HEK293T (cell line): Measurements from ENCODE around the gene MAST2.
"Not testable (repeated sequence)": the region's sequence is repeated elsewhere in the genome, so short reads cannot be mapped to it uniquely, and the experiment has no call there.

Experiments
- ARNT ChIP-seq: fragments of 450-650 bp; IDR thresholded peaks from 2 replicates; pipeline ENCODE4 v1.6.1; 2017; ENCODE audit warnings: mild to moderate bottlenecking
- BHLHE40 ChIP-seq: fragments of 450-650 bp; IDR thresholded peaks from 2 replicates; pipeline ENCODE4 v1.6.1; 2016; ENCODE audit warnings: mild to moderate bottlenecking, moderate library complexity, borderline replicate concordance
- CTBP1 ChIP-seq: fragments of 450-650 bp; IDR thresholded peaks from 2 replicates; pipeline ENCODE4 v1.6.1; 2016; ENCODE audit warnings: borderline replicate concordance
- ELF4 ChIP-seq: fragments of 450-650 bp; IDR thresholded peaks from 2 replicates; pipeline ENCODE4 v1.6.1; 2017; ENCODE audit warnings: antibody characterized with exemption
- FOXA1 ChIP-seq: fragments of 450-650 bp; IDR thresholded peaks from 2 replicates; pipeline ENCODE4 v1.6.1; 2016; ENCODE audit warnings: mild to moderate bottlenecking
- FOXK2 ChIP-seq: fragments of 450-650 bp; IDR thresholded peaks from 2 replicates; pipeline ENCODE4 v1.6.1; 2016; ENCODE audit warnings: mild to moderate bottlenecking
- FOXM1 ChIP-seq: fragments of 450-650 bp; IDR thresholded peaks from 2 replicates; pipeline ENCODE4 v1.6.1; 2017; ENCODE audit warnings: mild to moderate bottlenecking, borderline replicate concordance
- L3MBTL2 ChIP-seq: fragments of 450-650 bp; conservative IDR thresholded peaks from 2 replicates; pipeline ENCODE4 v1.6.1; 2016; ENCODE audit warnings: mild to moderate bottlenecking
- NFRKB ChIP-seq: fragments of 450-650 bp; IDR thresholded peaks from 2 replicates; pipeline ENCODE4 v1.6.1; 2016; ENCODE audit warnings: mild to moderate bottlenecking, moderate library complexity
- SP1 ChIP-seq: fragments of 450-650 bp; IDR thresholded peaks from 2 replicates; pipeline ENCODE4 v1.6.1; 2017
- SUZ12 ChIP-seq: fragments of 450-650 bp; IDR thresholded peaks from 2 replicates; pipeline ENCODE4 v1.6.1; 2016; ENCODE audit warnings: mild to moderate bottlenecking
- TARDBP ChIP-seq: fragments of 450-650 bp; IDR thresholded peaks from 2 replicates; pipeline ENCODE4 v1.6.1; 2016
- TF ChIP-seq, protein P1 (sequence below): fragments of 450-650 bp; IDR thresholded peaks from 2 replicates; pipeline ENCODE4 v1.6.1; 2016

DNA sequence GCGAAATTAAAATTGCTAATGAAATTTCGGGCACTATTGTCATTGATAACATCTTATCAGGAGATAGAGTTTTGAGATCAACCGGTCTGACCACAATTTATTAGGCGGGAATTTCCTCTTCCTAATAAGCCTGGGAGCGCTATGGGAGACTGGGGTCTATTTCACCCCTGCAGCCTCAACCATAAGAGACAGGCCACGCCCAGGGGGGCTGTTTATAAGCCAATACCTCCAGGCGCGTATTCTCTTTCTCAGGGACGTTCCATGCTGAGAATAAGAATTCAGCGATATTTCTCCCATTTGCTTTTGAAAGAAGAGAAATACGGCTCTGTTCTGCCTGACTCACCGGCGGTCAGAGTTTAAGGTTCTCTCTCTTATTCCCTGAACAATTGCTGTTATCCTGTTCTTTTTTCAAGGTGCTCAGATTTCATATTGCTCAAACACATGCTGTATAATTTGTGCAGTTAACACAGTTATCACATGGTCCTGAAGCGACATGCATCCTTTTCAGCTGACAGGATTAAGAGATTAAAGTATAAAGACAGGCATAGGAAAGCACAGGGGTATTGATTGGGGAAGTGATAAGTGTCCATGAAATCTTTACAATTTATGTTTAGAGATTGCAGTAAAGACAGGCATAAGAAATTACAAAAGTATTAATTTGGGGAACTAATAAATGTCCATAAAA lies 124.0 kb downstream of the MAST2 start:
- TF ChIP-seq CTBP1, FOXM1, FOXK2, NFRKB, FOXA1, SP1, TARDBP, L3MBTL2, ARNT, BHLHE40, ELF4, SUZ12: not testable (repeated sequence)
- TF ChIP-seq, protein P1, sequence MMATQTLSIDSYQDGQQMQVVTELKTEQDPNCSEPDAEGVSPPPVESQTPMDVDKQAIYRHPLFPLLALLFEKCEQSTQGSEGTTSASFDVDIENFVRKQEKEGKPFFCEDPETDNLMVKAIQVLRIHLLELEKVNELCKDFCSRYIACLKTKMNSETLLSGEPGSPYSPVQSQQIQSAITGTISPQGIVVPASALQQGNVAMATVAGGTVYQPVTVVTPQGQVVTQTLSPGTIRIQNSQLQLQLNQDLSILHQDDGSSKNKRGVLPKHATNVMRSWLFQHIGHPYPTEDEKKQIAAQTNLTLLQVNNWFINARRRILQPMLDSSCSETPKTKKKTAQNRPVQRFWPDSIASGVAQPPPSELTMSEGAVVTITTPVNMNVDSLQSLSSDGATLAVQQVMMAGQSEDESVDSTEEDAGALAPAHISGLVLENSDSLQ: not testable (repeated sequence)
